Activated CD4-positive, alpha-beta T cell treated with anti-CD3 and anti-CD28 coated beads, Interleukin-2, amount 50 U/mL, for 24 hours (primary cell): ENCODE measurements around the gene HDC.

Experiments used
- DNase-seq, 2 donors: peaks; one replicate each; pipeline ENCODE4 v3.0.0-alpha.2; 2020; ENCODE audit warnings: low read depth in 1 of 2, low spot score in 1 of 2

The HDC gene

GRCh38 chr15:50256188-50257041, 9.1 kb downstream of the HDC start:
- no peak for DNase-seq

- DNase-seq: no peak
Observed at GRCh38 chr15:50252556-50252955, 13.0 kb downstream of the HDC start.

GRCh38 chr15:50251638-50252182, 13.8 kb downstream of the HDC start:
- no peak for DNase-seq

GRCh38 chr15:50250760-50251394, 14.6 kb downstream of the HDC start:
- DNase-seq: no peak

GRCh38 chr15:50249704-50250103, 15.8 kb downstream of the HDC start:
- DNase-seq: no peak

- DNase-seq: no peak
Observed at GRCh38 chr15:50248994-50249582, 16.4 kb downstream of the HDC start.

GRCh38 chr15:50247819-50248655, 17.5 kb downstream of the HDC start:
- peak in 1 of 2 donors; percentile 37 for DNase-seq

GRCh38 chr15:50246631-50247030, 18.9 kb downstream of the HDC start:
- no peak for DNase-seq

GRCh38 chr15:50244959-50245624, 20.4 kb downstream of the HDC start:
- DNase-seq: no peak

GRCh38 chr15:50244153-50244552, 21.4 kb downstream of the HDC start:
- no peak for DNase-seq

- DNase-seq: no peak
Observed at GRCh38 chr15:50241684-50242450, 23.7 kb downstream of the HDC start.

GRCh38 chr15:50238255-50238654, 27.3 kb downstream of the HDC start:
- DNase-seq: no peak

GRCh38 chr15:50236433-50236832, 29.1 kb downstream of the HDC start:
- no peak for DNase-seq

- DNase-seq: no peak
Observed at GRCh38 chr15:50235794-50236193, 29.7 kb downstream of the HDC start.

GRCh38 chr15:50234764-50235163, 30.8 kb downstream of the HDC start:
- no peak for DNase-seq

- DNase-seq: no peak
Observed at GRCh38 chr15:50233192-50233736, 32.3 kb downstream of the HDC start.

GRCh38 chr15:50232791-50233190, 32.7 kb downstream of the HDC start:
- no peak for DNase-seq

GRCh38 chr15:50231761-50232160, 33.8 kb downstream of the HDC start:
- DNase-seq: no peak

- DNase-seq: no peak
Observed at GRCh38 chr15:50229336-50229735, 36.2 kb downstream of the HDC start.
